H7 (cell line): ENCODE measurements around the gene ZNF292. TPM values are rescaled to one million over a fixed set of nuclear protein-coding genes. Genes with fewer than 3 reads are reported as not detected.
"Not testable (repeated sequence)": the region's sequence is repeated elsewhere in the genome, so short reads cannot be mapped to it uniquely, and the experiment has no call there.

Source experiments
- DNase-seq: peaks from one replicate; pipeline ENCODE4 v3.0.0; 2012
- H3K27me3 ChIP-seq: 2 replicates; pipeline ENCODE4 v1.6.0; 2011; ENCODE audit warnings: mild to moderate bottlenecking, low read length; ENCODE audit not compliant: control insufficient read depth, insufficient read depth
- H3K36me3 ChIP-seq: replicated peaks from 2 replicates; pipeline ENCODE4 v1.5.1; 2011; ENCODE audit warnings: low read length; ENCODE audit not compliant: control insufficient read depth, insufficient read depth
- H3K4me3 ChIP-seq: 2 replicates; pipeline ENCODE4 v1.5.1; 2011; ENCODE audit warnings: low read depth, mild to moderate bottlenecking, control low read depth, low read length, moderate library complexity; ENCODE audit not compliant: insufficient read depth
- total RNA-seq: library from RNA; depleted of rRNA; stranded (reverse); fragments of >200 nt; shearing (Covaris generic); gene quantifications from 2 replicates; pipeline ENCODE4 v1.2.3, GENCODE V29; 2014

ZNF292 gene
- total RNA-seq, 1 experiment from 2014 or later: 7.6 TPM

DNA sequence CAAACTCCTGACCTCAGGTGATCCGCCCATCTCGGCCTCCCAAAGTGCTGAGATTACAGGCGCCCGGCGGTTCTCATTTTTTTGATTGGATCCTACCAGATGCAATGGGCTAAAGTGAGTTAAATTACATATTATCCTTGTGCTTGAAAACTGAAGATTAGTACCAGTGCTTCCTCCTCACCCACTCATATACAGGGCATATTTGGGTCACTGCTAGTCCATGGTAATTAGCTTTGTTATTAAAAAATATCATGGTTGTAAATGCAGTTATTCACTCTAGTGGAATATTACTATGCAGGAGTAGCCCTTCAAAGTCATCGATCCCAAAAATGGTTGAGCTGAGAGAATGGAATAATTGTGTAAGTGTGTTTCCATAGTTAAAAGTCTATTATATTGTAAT, 26.5 kb downstream of the ZNF292 start:
- Histone ChIP-seq H3K27me3 (no peaks in the 10 kb centered on the region), H3K4me3 (no peak overlapping the region), H3K36me3 (no peaks in the 10 kb centered on the region)
- no peak for DNase-seq

GRCh38 chr6:87182321-87182720, 27.0 kb downstream of the ZNF292 start:
- Histone ChIP-seq H3K4me3 (no peak overlapping the region), H3K27me3 (no peaks in the 10 kb centered on the region), H3K36me3 (no peaks in the 10 kb centered on the region)
- no peak for DNase-seq

- no peak for DNase-seq
- Histone ChIP-seq H3K36me3 (no peaks in the 10 kb centered on the region), H3K4me3 (no peak overlapping the region)
These were observed 27.6 kb downstream of the ZNF292 start for GRCh38 chr6:87182940-87183339.

GRCh38 chr6:87183687-87184086, 28.3 kb downstream of the ZNF292 start:
- no peaks in the 10 kb centered on the region for H3K27me3 ChIP-seq
- no peak overlapping the region for H3K4me3 ChIP-seq
- H3K36me3 ChIP-seq: no peaks in the 10 kb centered on the region
- DNase-seq: no peak

More at GRCh38 chr6:87182940-87183339, 27.6 kb downstream of the ZNF292 start:
- H3K27me3 ChIP-seq: no peaks in the 10 kb centered on the region

DNA sequence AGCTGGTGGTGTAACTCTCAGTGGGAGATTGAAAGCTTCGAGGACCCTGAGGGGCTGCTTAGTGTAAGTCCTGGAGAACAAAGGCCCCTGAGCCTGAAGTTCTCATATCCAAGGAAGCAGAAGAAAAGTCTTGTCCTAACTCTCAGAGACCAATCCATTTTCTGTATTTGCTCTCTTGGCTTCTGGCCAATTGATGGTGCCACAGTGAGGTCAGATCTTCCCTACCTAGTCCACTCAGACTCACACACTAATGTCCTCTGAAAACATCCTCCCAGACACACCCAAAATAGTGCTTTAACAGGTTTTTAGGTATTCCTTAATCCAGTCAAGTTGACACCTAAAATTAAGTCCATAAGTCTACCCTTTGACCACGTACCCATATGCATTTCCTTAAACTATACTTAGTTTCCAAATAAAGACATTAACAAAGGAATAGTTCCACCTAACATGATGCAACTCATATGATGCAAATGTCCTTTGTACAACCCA, 29.4 kb downstream of the ZNF292 start:
- H3K27me3 ChIP-seq: no peaks in the 10 kb centered on the region
- H3K36me3 ChIP-seq: no peaks in the 10 kb centered on the region
- DNase-seq: no peak
- H3K4me3 ChIP-seq: no peak overlapping the region

- no peaks in the 10 kb centered on the region for H3K27me3 ChIP-seq
- no peak for DNase-seq
- H3K36me3 ChIP-seq: no peaks in the 10 kb centered on the region
- no peak overlapping the region for H3K4me3 ChIP-seq
These were observed 41.0 kb downstream of the ZNF292 start for GRCh38 chr6:87196275-87196842.

DNA sequence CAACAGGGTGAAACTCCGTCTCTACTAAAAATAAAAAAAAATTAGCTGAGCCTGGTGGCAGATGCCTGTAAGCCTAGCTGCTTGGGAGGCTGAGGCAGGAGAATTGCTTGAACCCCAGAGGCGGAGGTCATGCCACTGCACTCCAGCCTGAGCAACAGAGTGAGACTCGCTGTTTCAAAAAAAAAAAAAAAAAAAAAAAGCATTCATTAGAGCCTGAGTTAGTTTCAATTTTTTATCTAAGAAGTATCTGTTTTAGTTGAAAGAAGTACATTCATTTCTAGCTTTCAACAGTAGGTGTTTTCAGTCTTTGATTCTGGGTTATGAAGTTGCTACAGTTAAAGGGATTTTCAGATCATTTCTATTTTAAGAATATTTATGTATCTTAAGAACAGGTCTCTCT, 42.2 kb downstream of the ZNF292 start:
- DNase-seq: no peak
- no peak overlapping the region for H3K4me3 ChIP-seq
- no peaks in the 10 kb centered on the region for H3K36me3 ChIP-seq
- H3K27me3 ChIP-seq: no peaks in the 10 kb centered on the region

GRCh38 chr6:87198022-87198810, 42.9 kb downstream of the ZNF292 start:
- H3K27me3 ChIP-seq, H3K36me3 ChIP-seq, H3K4me3 ChIP-seq, DNase-seq: not testable (repeated sequence)

GRCh38 chr6:87199787-87200186, 44.4 kb downstream of the ZNF292 start:
- H3K4me3 ChIP-seq: no peak overlapping the region
- no peak for DNase-seq
- H3K27me3 ChIP-seq: no peaks in the 10 kb centered on the region
- no peaks in the 10 kb centered on the region for H3K36me3 ChIP-seq

DNA sequence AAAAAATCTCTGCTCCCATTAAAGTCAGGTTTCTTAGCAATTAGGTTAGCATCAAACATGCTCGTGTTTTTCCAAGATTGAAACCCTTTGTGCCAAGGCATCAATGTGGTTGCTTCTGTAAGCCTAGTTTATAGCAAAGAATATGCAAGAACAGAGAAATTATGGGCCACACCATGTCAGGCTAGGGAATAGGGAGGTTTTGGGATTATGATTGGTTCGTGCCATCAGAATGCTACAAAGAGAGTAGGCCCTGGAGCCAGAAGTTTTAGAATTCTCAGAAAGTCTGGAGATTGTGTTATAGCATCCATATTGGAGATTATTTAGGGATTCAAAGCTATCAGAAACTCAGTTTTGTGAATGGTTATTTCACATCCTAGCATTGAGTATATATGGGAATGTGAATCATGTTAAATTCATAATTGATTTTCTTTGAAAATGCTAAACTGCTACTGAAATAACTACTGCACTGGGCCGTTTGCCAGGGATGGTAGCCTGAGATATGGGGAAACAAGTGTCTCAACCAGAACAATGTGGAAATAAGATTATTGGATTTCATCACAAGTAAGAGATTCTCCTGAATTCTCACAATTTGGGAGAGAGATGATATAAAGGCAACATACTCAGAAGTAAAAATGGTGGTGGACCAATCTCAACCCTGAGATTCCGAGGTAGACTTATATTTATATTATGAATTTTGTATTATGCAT, 45.3 kb downstream of the ZNF292 start:
- H3K27me3 ChIP-seq: no peaks in the 10 kb centered on the region
- H3K36me3 ChIP-seq: no peaks in the 10 kb centered on the region
- DNase-seq: no peak
- H3K4me3 ChIP-seq: no peak overlapping the region

GRCh38 chr6:87203448-87204023, 48.2 kb downstream of the ZNF292 start:
- no peaks in the 10 kb centered on the region for H3K27me3 ChIP-seq
- H3K36me3 ChIP-seq: no peaks in the 10 kb centered on the region
- DNase-seq: no peak
- no peak overlapping the region for H3K4me3 ChIP-seq

- Histone ChIP-seq H3K4me3 (no peak overlapping the region), H3K27me3 (no peaks in the 10 kb centered on the region), H3K36me3 (no peaks in the 10 kb centered on the region)
- DNase-seq: no peak
These were observed 54.4 kb downstream of the ZNF292 start for GRCh38 chr6:87209812-87210211.

DNA sequence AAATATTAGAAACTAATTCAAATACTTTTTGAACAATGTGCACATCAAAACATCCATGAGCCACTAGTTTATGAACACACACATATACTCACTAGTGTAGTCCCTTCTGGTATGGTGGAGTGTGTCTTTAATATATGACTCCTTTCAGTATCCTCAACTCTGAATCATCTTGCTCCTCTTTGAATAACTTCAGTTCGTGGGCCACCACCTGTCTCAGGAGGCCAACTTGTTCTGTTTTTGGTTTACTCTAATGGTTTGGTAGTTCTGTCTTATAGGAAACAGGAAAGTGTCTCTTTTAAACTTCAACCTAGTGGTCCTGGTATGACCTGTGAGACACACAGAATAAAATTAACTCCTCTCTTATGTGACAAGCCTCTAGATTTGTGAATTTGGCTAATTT, 55.6 kb downstream of the ZNF292 start:
- DNase-seq: no peak
- Histone ChIP-seq H3K27me3 (no peaks in the 10 kb centered on the region), H3K4me3 (no peak overlapping the region), H3K36me3 (no peaks in the 10 kb centered on the region)

DNA sequence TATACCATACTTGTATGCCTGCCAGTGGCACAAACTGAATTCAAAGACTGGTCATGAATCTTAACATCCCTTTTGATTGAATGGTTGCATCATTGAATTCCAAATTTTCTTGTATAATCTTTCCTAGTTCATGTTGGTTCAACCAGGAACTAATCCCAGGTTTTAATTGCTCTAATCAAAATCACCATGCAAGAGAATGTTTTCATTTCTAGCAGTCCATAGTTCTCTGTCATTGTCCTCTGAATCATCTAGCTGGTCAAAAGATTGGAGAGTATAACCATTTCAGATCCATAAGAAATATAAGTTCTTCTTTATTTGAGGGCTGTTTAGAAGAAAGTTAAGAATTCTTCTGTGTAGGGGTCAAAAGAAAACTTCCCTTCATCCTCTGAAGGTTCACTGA, 57.2 kb downstream of the ZNF292 start:
- no peak for DNase-seq
- Histone ChIP-seq H3K4me3 (no peak overlapping the region), H3K27me3 (no peaks in the 10 kb centered on the region)

GRCh38 chr6:87213364-87213763, 58.0 kb downstream of the ZNF292 start:
- no peaks in the 10 kb centered on the region for H3K27me3 ChIP-seq
- H3K4me3 ChIP-seq: no peak overlapping the region
- no peaks in the 10 kb centered on the region for H3K36me3 ChIP-seq
- no peak for DNase-seq

More for the DNA sequence above, 57.2 kb downstream of the ZNF292 start:
- no peaks in the 10 kb centered on the region for H3K36me3 ChIP-seq
